Measurements from ENCODE around the gene SERPINB3. TPM values are rescaled to one million over a fixed set of nuclear protein-coding genes. Genes with fewer than 3 reads are reported as not detected.
"Not testable (repeated sequence)": the region's sequence is repeated elsewhere in the genome, so short reads cannot be mapped to it uniquely, and the experiment has no call there.

Gene SERPINB3
- not detected in 2 replicates for polyA plus RNA-seq (2011; rRNA removed)
- not detected in 2 replicates for polyA minus RNA-seq (2011; rRNA and poly(A)+ RNA removed)

DNA sequence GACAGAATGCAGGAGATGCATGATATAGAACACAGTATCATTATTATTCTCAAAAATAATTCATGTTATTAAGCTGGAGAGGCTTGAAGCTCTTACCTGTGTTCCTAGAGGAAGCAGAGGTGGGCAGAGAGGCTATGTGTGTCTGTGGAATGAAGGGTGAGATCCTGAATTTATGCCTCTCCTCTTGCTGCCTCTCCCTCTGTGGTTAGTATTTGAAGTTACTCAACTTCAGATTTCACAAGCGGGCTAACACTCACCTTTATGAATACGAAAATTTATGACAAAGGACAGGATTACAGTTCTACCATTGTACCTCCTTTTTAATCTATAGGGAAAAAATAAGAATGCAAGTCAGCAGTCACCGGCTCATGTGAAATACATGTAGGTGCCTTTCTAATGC lies at the start of gene SERPINB3:
Gene SERPINB3 (minus strand): TSS at position 144 of the 400 bp plus-strand sequence. CDS start 677 bp downstream, outside the sequence.
- POLR2A ChIA-PET; H3K36me3 ChIP-seq (ENCODE audit: control insufficient read depth, insufficient read depth, low read length); H3K4me3 ChIP-seq (ENCODE audit: low read depth, low read length); H3K27me3 ChIP-seq (ENCODE audit: control insufficient read depth, insufficient read depth, low read length); CTCF ChIA-PET; DNase-seq (ENCODE audit: low read depth): not testable (repeated sequence)

DNA sequence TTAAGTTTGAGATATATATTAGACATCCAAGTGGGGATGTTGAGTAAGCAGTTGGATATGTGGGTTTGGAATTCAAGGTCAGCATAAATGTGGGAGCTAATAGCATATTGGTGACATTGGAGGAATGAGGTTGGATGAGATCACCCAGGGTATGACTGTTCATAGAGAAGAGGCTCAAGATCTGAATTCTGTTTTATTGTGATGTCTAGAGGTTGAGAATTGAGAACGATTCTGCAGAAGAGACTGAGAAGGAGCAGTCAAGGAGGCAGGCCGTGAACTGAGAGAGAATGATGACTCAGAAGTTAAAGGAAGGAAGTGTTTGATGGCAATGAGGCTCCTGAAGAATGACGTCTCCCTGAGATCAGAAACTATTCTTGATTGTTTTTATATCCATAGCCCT lies 47.0 kb upstream of the SERPINB3 start:
- DNase-seq (ENCODE audit: low read depth) = peak; percentile 84
- no peaks in the 10 kb centered on the region for H3K36me3 ChIP-seq (ENCODE audit: control insufficient read depth, insufficient read depth, low read length)
- ChIA-PET POLR2A (interaction anchor here (0.5 to 0.6 kb wide), 2 partner anchors 191 to 194 kb away, joined by 4 to 5 read pairs; no protein-coding TSS in a partner anchor), CTCF (interaction anchor here (2.0 kb wide), 1 partner anchor 33 kb away, joined by 5 read pairs; no protein-coding TSS in a partner anchor)
- no peaks in the 10 kb centered on the region for H3K27me3 ChIP-seq (ENCODE audit: control insufficient read depth, insufficient read depth, low read length)
- TF ChIP-seq, protein P1, sequence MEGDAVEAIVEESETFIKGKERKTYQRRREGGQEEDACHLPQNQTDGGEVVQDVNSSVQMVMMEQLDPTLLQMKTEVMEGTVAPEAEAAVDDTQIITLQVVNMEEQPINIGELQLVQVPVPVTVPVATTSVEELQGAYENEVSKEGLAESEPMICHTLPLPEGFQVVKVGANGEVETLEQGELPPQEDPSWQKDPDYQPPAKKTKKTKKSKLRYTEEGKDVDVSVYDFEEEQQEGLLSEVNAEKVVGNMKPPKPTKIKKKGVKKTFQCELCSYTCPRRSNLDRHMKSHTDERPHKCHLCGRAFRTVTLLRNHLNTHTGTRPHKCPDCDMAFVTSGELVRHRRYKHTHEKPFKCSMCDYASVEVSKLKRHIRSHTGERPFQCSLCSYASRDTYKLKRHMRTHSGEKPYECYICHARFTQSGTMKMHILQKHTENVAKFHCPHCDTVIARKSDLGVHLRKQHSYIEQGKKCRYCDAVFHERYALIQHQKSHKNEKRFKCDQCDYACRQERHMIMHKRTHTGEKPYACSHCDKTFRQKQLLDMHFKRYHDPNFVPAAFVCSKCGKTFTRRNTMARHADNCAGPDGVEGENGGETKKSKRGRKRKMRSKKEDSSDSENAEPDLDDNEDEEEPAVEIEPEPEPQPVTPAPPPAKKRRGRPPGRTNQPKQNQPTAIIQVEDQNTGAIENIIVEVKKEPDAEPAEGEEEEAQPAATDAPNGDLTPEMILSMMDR (IDR thresholded peaks at IDR 0.05; ENCODE audit: insufficient read depth, low read depth, low read length) = no peak
- H3K4me3 ChIP-seq (ENCODE audit: low read depth, low read length) = no peak overlapping the region

DNA sequence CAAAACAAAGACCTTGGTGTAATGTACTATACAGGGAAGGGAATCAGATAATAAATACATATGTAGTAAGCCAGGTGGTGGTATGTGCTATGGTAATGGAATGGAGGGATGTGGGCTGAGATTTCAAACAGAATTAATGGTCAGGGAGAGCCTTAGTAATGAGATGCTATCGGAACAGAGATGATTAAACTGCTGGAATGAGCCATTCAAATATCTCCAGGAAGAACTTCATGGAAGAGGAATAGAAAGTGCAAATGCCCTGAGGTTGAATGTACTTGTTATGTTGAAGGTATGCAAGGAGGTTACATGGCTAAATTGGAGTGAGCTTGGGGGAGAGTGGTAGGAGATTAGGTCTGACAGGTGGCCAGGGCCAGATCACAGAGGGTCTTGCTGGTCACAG lies 46.1 kb upstream of the SERPINB3 start:
- DNase-seq (ENCODE audit: low read depth) = no peak
- H3K36me3 ChIP-seq (ENCODE audit: control insufficient read depth, insufficient read depth, low read length) = no peaks in the 10 kb centered on the region
- POLR2A ChIA-PET = no interaction called here
- CTCF ChIA-PET = interaction anchor here (2.0 kb wide), 1 partner anchor 33 kb away, joined by 5 read pairs; no protein-coding TSS in a partner anchor
- H3K27me3 ChIP-seq (ENCODE audit: control insufficient read depth, insufficient read depth, low read length) = no peaks in the 10 kb centered on the region
- no peak overlapping the region for H3K4me3 ChIP-seq (ENCODE audit: low read depth, low read length)
- TF ChIP-seq, protein P1 (IDR thresholded peaks at IDR 0.05; ENCODE audit: insufficient read depth, low read depth, low read length) = no peak

DNA sequence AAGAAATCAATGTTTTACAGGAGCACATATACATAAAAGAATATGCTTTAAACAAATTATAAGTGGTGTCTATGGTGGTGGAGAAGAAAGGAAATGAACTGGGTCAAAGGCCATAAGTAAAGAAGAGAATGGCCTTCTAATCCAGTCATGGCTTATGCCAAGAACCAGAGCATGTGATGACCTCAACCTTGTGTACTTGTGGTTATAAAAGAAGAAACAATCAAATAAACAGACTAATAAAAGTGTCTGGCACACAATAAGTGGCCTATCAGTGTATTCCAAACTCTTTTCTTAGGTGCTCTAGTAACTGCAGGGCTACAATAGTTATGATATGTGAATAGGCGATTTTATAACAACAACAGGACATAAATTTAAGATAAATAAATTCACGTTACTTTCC lies 43.7 kb upstream of the SERPINB3 start:
- POLR2A ChIA-PET = no interaction called here
- Histone ChIP-seq H3K27me3 (ENCODE audit: control insufficient read depth, insufficient read depth, low read length) (no peaks in the 10 kb centered on the region), H3K4me3 (ENCODE audit: low read depth, low read length) (no peak overlapping the region), H3K36me3 (ENCODE audit: control insufficient read depth, insufficient read depth, low read length) (no peaks in the 10 kb centered on the region)
- TF ChIP-seq, protein P1 (IDR thresholded peaks at IDR 0.05; ENCODE audit: insufficient read depth, low read depth, low read length) = no peak
- CTCF ChIA-PET = no interaction called here
- no peak for DNase-seq (ENCODE audit: low read depth)

DNA sequence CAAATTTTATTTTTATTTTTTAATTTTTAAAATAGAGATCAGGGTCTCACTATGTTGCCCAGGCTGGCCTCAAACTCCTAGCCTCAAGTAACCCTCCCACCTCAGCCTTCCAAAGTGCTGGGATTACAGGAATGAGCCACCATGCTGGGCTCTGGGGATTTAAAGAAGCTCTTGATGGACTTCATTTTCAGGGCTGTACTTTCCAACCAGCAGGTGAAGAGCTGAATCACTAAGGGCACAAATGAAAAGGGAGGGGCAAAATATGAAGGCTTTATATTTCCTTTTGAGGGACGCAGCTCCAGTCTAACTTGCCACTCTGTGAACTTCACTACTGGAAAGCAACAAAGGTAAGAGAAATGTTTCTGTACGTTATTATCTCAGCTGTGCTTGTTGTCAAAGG lies 41.0 kb upstream of the SERPINB3 start, which contains the start of gene SERPINB11:
Gene SERPINB11 (plus strand): TSS at position 301 of the 400 bp plus-strand sequence. CDS start 7,234 bp downstream, outside the sequence.
- TF ChIP-seq, protein P1 (IDR thresholded peaks at IDR 0.05; ENCODE audit: insufficient read depth, low read depth, low read length) = no peak
- DNase-seq (ENCODE audit: low read depth) = no peak
- H3K27me3 ChIP-seq (ENCODE audit: control insufficient read depth, insufficient read depth, low read length) = no peaks in the 10 kb centered on the region
- no peaks in the 10 kb centered on the region for H3K36me3 ChIP-seq (ENCODE audit: control insufficient read depth, insufficient read depth, low read length)
- POLR2A ChIA-PET = no interaction called here
- CTCF ChIA-PET = interaction anchor here (1.1 kb wide), 1 partner anchor 18 kb away, joined by 3 read pairs; no protein-coding TSS in a partner anchor
- no peak within 1 kb of the TSS for H3K4me3 ChIP-seq (ENCODE audit: low read depth, low read length)

DNA sequence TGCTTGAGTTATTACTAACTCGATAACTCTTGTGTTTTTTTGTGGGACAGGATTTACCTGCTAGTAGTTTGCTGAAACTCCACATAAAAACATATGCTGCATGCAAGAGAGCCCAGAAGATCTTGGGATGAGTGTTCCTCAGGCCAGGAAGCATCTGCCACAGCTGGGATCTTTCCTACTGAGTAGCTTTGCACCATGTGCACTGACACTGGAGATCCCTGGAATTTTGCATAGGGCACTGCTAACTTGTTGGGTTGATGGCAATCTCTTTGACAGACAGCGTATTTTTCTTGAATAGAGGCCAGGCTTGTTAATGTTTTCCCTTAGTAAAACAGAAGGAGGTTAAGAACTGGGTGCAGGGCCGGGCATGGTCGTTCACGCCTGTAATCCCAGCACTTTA lies 40.3 kb upstream of the SERPINB3 start:
- H3K36me3 ChIP-seq (ENCODE audit: control insufficient read depth, insufficient read depth, low read length) = no peaks in the 10 kb centered on the region
- TF ChIP-seq, protein P1 (IDR thresholded peaks at IDR 0.05; ENCODE audit: insufficient read depth, low read depth, low read length) = no peak
- H3K4me3 ChIP-seq (ENCODE audit: low read depth, low read length) = no peak overlapping the region
- POLR2A ChIA-PET = no interaction called here
- DNase-seq (ENCODE audit: low read depth) = no peak
- no peaks in the 10 kb centered on the region for H3K27me3 ChIP-seq (ENCODE audit: control insufficient read depth, insufficient read depth, low read length)
- CTCF ChIA-PET = interaction anchor here (0.6 to 1.4 kb wide), 3 partner anchors 18 to 187 kb away, joined by 3 read pairs; no protein-coding TSS in a partner anchor

Data from BJ (cell line).